GM12878 (cell line): ENCODE results near the gene CPEB3. TPM values are rescaled to one million over a fixed set of nuclear protein-coding genes. Genes with fewer than 3 reads are reported as not detected.

Experiments
- ATAC-seq: fragments of 200-7000 bp; cut with Tn5 transposase; 3 replicates; pipeline ENCODE4 v1.9.1; 2020; ENCODE audit warnings: mild to moderate bottlenecking, moderate library complexity
- BruUV-seq: library from RNA; stranded (reverse); fragments of 400-500 nt; replicated peaks from 2 replicates; lab custom pipeline; 2021; lab: Mats Ljungman, UMichigan
- CTCF ChIA-PET: fragments of 300-600 bp; sonication (Branson Sonifier 250); formaldehyde crosslinking; extraction: SDS; loops from one replicate; lab custom pipeline; 2021; ENCODE audit warnings: inconsistent platforms; lab: Yijun Ruan, JAX
- POLR2A ChIA-PET: fragments of 350-600 bp; formaldehyde crosslinking; extraction: SDS; loops from one replicate; lab custom pipeline; 2021; ENCODE audit warnings: inconsistent platforms; lab: Charles Lee
- RAD21 ChIA-PET: fragments of 300-600 bp; sonication (Branson Sonifier 250); formaldehyde crosslinking; loops from one replicate; lab custom pipeline; 2023; ENCODE audit warnings: antibody characterized with exemption; ENCODE audit not compliant: unreplicated experiment; lab: Charles Lee
- SMC1A ChIA-PET: fragments of 300-600 bp; sonication (Branson Sonifier 250); formaldehyde crosslinking; loops from one replicate; lab custom pipeline; 2023; ENCODE audit not compliant: unreplicated experiment, uncharacterized antibody; lab: Charles Lee
- DNase-seq: peaks from one replicate; pipeline ENCODE4 v3.0.0-alpha.2; 2011; ENCODE audit warnings: low read depth, low spot score
- FAIRE-seq: peaks from 3 replicates; lab custom pipeline; 2011; peaks lifted over from hg19 to GRCh38; lab: Jason Lieb, UNC
- H2AFZ ChIP-seq: 2 replicates; pipeline ENCODE4 v1.6.0; 2011; ENCODE audit warnings: low read depth, low read length, control low read depth; ENCODE audit not compliant: control insufficient read depth
- H3K27ac ChIP-seq: 2 replicates; pipeline ENCODE4 v1.5.1; 2011; ENCODE audit warnings: control low read depth; ENCODE audit not compliant: control insufficient read depth, insufficient read depth
- H3K27me3 ChIP-seq, 2 experiments: replicated peaks in 1 of 2; 2 replicates each; pipeline versions ENCODE4 v1.6.0 to v1.6.1; 2011; ENCODE audit warnings: low read length in 1 of 2; ENCODE audit not compliant: control insufficient read depth in 2 of 2, insufficient read depth in 2 of 2
- H3K36me3 ChIP-seq, 2 experiments: 2 replicates each; pipeline ENCODE4 v1.5.1; 2011; ENCODE audit warnings: low read length in 1 of 2; ENCODE audit not compliant: control insufficient read depth in 2 of 2, insufficient read depth in 2 of 2
- H3K4me1 ChIP-seq: 2 replicates; pipeline ENCODE4 v1.6.1; 2011; ENCODE audit warnings: mild to moderate bottlenecking, low read length, moderate library complexity, mixed read lengths; ENCODE audit not compliant: control insufficient read depth, insufficient read depth
- H3K4me2 ChIP-seq: 2 replicates; pipeline ENCODE4 v1.6.0; 2011; ENCODE audit warnings: control low read depth; ENCODE audit not compliant: control insufficient read depth, insufficient read depth
- H3K4me3 ChIP-seq: fragments of 200-600 bp; sonication (generic); 2 replicates; pipeline ENCODE4 v1.5.1; 2016
- H3K79me2 ChIP-seq: 2 replicates; pipeline ENCODE4 v1.6.0; 2011; ENCODE audit warnings: low read length; ENCODE audit not compliant: control insufficient read depth, insufficient read depth
- H3K9ac ChIP-seq: 2 replicates; pipeline ENCODE4 v1.8.0; 2011; ENCODE audit warnings: low read length, control low read depth, mixed read lengths; ENCODE audit not compliant: control insufficient read depth, insufficient read depth
- H3K9me3 ChIP-seq: replicated peaks from 3 replicates; pipeline ENCODE4 v1.5.1; 2011; ENCODE audit warnings: mild to moderate bottlenecking, low read length; ENCODE audit not compliant: control insufficient read depth, insufficient read depth
- H4K20me1 ChIP-seq: 2 replicates; pipeline ENCODE4 v1.6.0; 2011; ENCODE audit not compliant: control insufficient read depth, insufficient read depth
- E4F1 ChIP-seq: fragments of 450-650 bp; IDR thresholded peaks from 2 replicates; pipeline ENCODE4 v1.6.1; 2018; ENCODE audit warnings: borderline replicate concordance, mild to moderate bottlenecking; ENCODE audit not compliant: partially characterized antibody
- KAT2A ChIP-seq: conservative IDR thresholded peaks from 2 replicates; pipeline ENCODE4 v1.6.1; 2011; ENCODE audit warnings: low read depth, low read length; ENCODE audit not compliant: control insufficient read depth
- RAD21 ChIP-seq: IDR thresholded peaks from 2 replicates; pipeline ENCODE4 v1.6.1; 2011; ENCODE audit warnings: mild to moderate bottlenecking, low read depth, low read length, moderate library complexity; ENCODE audit not compliant: insufficient read depth
- WGBS: methylation state at CpG from one replicate; pipeline ENCODE4 v1.1.6; 2016; ENCODE audit warnings: low lambda C conversion rate; ENCODE audit not compliant: insufficient replicate concordance, insufficient coverage; ENCODE audit errors: missing lambda C conversion rate; 5-methylcytosine and 5-hydroxymethylcytosine counted together
- in situ Hi-C: fragments of 300-500 bp; cut with MboI; formaldehyde crosslinking; loops from 9 replicates; pipeline ENCODE4 v1.14.3; 2018; ENCODE audit warnings: mixed read lengths
- intact Hi-C: fragments of 100-400 bp; cut with micrococcal nuclease; formaldehyde crosslinking; loops from one replicate; pipeline ENCODE4 v1.14.2; 2022; ENCODE audit not compliant: unreplicated experiment
- polyA plus RNA-seq, 11 experiments: library from polyadenylated mRNA; depleted of rRNA in 4 of 11; unstranded in 6 of 11; stranded (reverse) in 5 of 11; fragments of >200 nt; fragmentation: Nextera tagmentation in 4 of 11; fragmentation: Illumina TruSeq in 1 of 11; extraction: Ambion mirVana in 4 of 11; extraction: Trizol in 1 of 11; gene quantifications; 1 replicate in 1 of 11; 2 replicates in 10 of 11; pipeline versions ENCODE4 v1.2.1 to v1.2.3, GENCODE V29; 2011 to 2016; ENCODE audit warnings: inconsistent platforms in 2 of 11, missing spikeins in 2 of 11, low read depth in 1 of 11
- total RNA-seq, 4 experiments: library from RNA; depleted of rRNA in 3 of 4; stranded (reverse); fragments of >200 nt in 3 of 4; fragmentation: Illumina TruSeq in 1 of 4; extraction: Trizol in 1 of 4; gene quantifications; 2 replicates each; pipeline versions ENCODE4 v1.2.1 to v1.2.3, GENCODE V29; 2013 to 2021

CPEB3 gene
- total and polyA plus RNA-seq, 10 of the 15 experiments (the other 5 are each of a cell fraction or from before 2014, with no cell fraction given): 0.50 to 2.3 (median 1.2) TPM

GRCh38 chr10:92011560-92012214, 279.2 kb downstream of the CPEB3 start:
- ChIA-PET RAD21 (no interaction called here), CTCF (no interaction called here), SMC1A (interaction anchor here (1.4 kb wide), 1 partner anchor 20 kb away, joined by 3 read pairs; no protein-coding TSS in a partner anchor), POLR2A (no interaction called here)
- Histone ChIP-seq H3K27me3 (no peaks in the 10 kb centered on the region), H3K4me2 (no peak overlapping the region), H3K4me1 (no peaks in the 10 kb centered on the region), H2AFZ (no peak overlapping the region), H3K9ac (no peak overlapping the region), H3K36me3 (peaks cover 0 to 43% of the 10 kb centered on the region in 2 experiments), H3K79me2 (no peaks in the 10 kb centered on the region), H3K9me3 (no peaks in the 10 kb centered on the region), H4K20me1 (no peaks in the 10 kb centered on the region; the same call in 1 of the 2 replicates), H3K27ac (no peak overlapping the region), H3K4me3 (no peak overlapping the region)
- intact Hi-C loops: no loop called here
- ATAC-seq (no peak), DNase-seq (no peak), FAIRE-seq (no peak)
- no TSS peak for BruUV-seq
- WGBS: 53% methylated on average over 2 of the region's 2 CpGs
- no peak for TF ChIP-seq E4F1
- no peak for TF ChIP-seq RAD21
- TF ChIP-seq KAT2A: no peak
- in situ Hi-C loops: no loop called here
